H1 (cell line): Measurements from ENCODE around the gene FAF2. TPM values are rescaled to one million over a fixed set of nuclear protein-coding genes. Genes with fewer than 3 reads are reported as not detected.

Experiments used
- CTCF ChIA-PET: fragments of 300-600 bp; sonication (Branson Sonifier 250); formaldehyde crosslinking; loops from one replicate; lab custom pipeline; 2021; ENCODE audit not compliant: partially characterized antibody; lab: Charles Lee
- POLR2A ChIA-PET: fragments of 300-600 bp; sonication (Branson Sonifier 250); formaldehyde crosslinking; loops from one replicate; lab custom pipeline; 2021; ENCODE audit warnings: inconsistent platforms; ENCODE audit not compliant: partially characterized antibody; lab: Charles Lee
- DNase-seq, 2 experiments: peaks; one replicate each; pipeline versions ENCODE4 v3.0.0 to v3.0.0-alpha.2; 2010 to 2022; ENCODE audit warnings: low spot score in 2 of 2, low read depth in 1 of 2, mixed read lengths in 1 of 2
- FAIRE-seq: peaks from 2 replicates; lab custom pipeline; 2011; peaks lifted over from hg19 to GRCh38; lab: Jason Lieb, UNC
- H2AFZ ChIP-seq: 2 replicates; pipeline ENCODE4 v1.8.1; 2012; ENCODE audit warnings: low read length, inconsistent platforms
- H2AK5ac ChIP-seq: 2 replicates; pipeline ENCODE4 v1.6.1; 2013; ENCODE audit warnings: low read depth, low read length
- H2BK120ac ChIP-seq: replicated peaks from 2 replicates; pipeline ENCODE3; 2013; ENCODE audit warnings: low read depth, low read length, inconsistent platforms
- H2BK12ac ChIP-seq: 2 replicates; pipeline ENCODE4 v1.6.1; 2013; ENCODE audit warnings: low read depth, low read length
- H2BK15ac ChIP-seq: 2 replicates; pipeline ENCODE4 v1.6.1; 2013; ENCODE audit warnings: low read length
- H2BK20ac ChIP-seq: 2 replicates; pipeline ENCODE4 v1.6.1; 2013; ENCODE audit warnings: low read length
- H2BK5ac ChIP-seq: 2 replicates; pipeline ENCODE4 v1.6.1; 2013; ENCODE audit warnings: low read depth, low read length
- H3K14ac ChIP-seq: 2 replicates; pipeline ENCODE4 v1.6.1; 2013; ENCODE audit warnings: inconsistent platforms; ENCODE audit not compliant: insufficient read length
- H3K18ac ChIP-seq: 2 replicates; pipeline ENCODE4 v1.6.1; 2013; ENCODE audit warnings: low read length; ENCODE audit errors: extremely low read depth
- H3K23ac ChIP-seq: 2 replicates; pipeline ENCODE4 v1.6.1; 2013; ENCODE audit warnings: inconsistent platforms; ENCODE audit not compliant: insufficient read length
- H3K23me2 ChIP-seq: 2 replicates; pipeline ENCODE4 v1.6.1; 2013; ENCODE audit warnings: low read depth, low read length
- H3K27ac ChIP-seq: 2 replicates; pipeline ENCODE4 v1.6.1; 2011; ENCODE audit warnings: low read depth, low read length, inconsistent platforms
- H3K27me3 ChIP-seq, 4 experiments: replicated peaks in 1 of 4; 1 replicate in 1 of 4; 2 replicates in 3 of 4; pipeline versions ENCODE4 v1.6.1 to v1.8.1; 2011 to 2013; ENCODE audit warnings: low read length in 3 of 4, mild to moderate bottlenecking in 3 of 4, inconsistent platforms in 2 of 4, mixed read lengths in 2 of 4, moderate library complexity in 1 of 4; ENCODE audit not compliant: control insufficient read depth in 3 of 4, insufficient read depth in 3 of 4; ENCODE audit errors: extremely low read depth in 1 of 4
- H3K36me3 ChIP-seq, 4 experiments: 2 replicates each; pipeline versions ENCODE4 v1.6.1 to v1.8.1; 2011 to 2013; ENCODE audit warnings: mild to moderate bottlenecking in 4 of 4, low read length in 3 of 4, moderate library complexity in 2 of 4, control low read depth in 1 of 4, inconsistent platforms in 1 of 4; ENCODE audit not compliant: insufficient read depth in 4 of 4, control insufficient read depth in 2 of 4
- H3K4ac ChIP-seq: replicated peaks from 2 replicates; pipeline ENCODE3; 2013; ENCODE audit warnings: low read length, low read depth, mixed read lengths, inconsistent platforms; ENCODE audit not compliant: insufficient read length
- H3K4me1 ChIP-seq, 4 experiments: replicated peaks in 1 of 4; 1 replicate in 1 of 4; 2 replicates in 3 of 4; pipeline versions ENCODE4 v1.6.1 to v1.8.1; 2011 to 2013; ENCODE audit warnings: low read length in 3 of 4, inconsistent platforms in 2 of 4, mixed read lengths in 1 of 4; ENCODE audit not compliant: insufficient read depth in 4 of 4, control insufficient read depth in 3 of 4
- H3K4me2 ChIP-seq, 2 experiments: 2 replicates each; pipeline versions ENCODE4 v1.6.1 to v1.8.1; 2011 to 2013; ENCODE audit warnings: low read depth in 2 of 2, low read length in 2 of 2, control low read depth in 1 of 2, inconsistent platforms in 1 of 2, mild to moderate bottlenecking in 1 of 2; ENCODE audit not compliant: insufficient read depth in 1 of 2
- H3K4me3 ChIP-seq, 4 experiments: fragments of 200-600, 300-600 bp in 1 of 4; sonication (generic), shearing (Covaris generic), sonication (Bioruptor Twin) in 1 of 4; 2 replicates each; pipeline versions ENCODE4 v1.5.1 to v1.8.1; 2011 to 2016; ENCODE audit warnings: low read length in 4 of 4, low read depth in 3 of 4, control low read depth in 2 of 4, inconsistent platforms in 2 of 4, mild to moderate bottlenecking in 2 of 4, mixed read lengths in 1 of 4, moderate library complexity in 1 of 4; ENCODE audit not compliant: insufficient read depth in 2 of 4; ENCODE audit errors: extremely low read depth in 1 of 4
- H3K56ac ChIP-seq: replicated peaks from 2 replicates; pipeline ENCODE3; 2013; ENCODE audit warnings: low read depth, mild to moderate bottlenecking, mixed read lengths, low read length, inconsistent platforms; ENCODE audit not compliant: insufficient read length
- H3K79me1 ChIP-seq: 2 replicates; pipeline ENCODE4 v1.6.1; 2013; ENCODE audit warnings: low read depth, low read length, control low read depth
- H3K79me2 ChIP-seq, 2 experiments: 2 replicates each; pipeline versions ENCODE4 v1.6.1 to v1.8.1; 2012 to 2013; ENCODE audit warnings: low read length in 2 of 2, mild to moderate bottlenecking in 2 of 2, inconsistent platforms in 1 of 2; ENCODE audit not compliant: insufficient read depth in 2 of 2, control insufficient read depth in 1 of 2
- H3K9ac ChIP-seq, 4 experiments: replicated peaks in 1 of 4; 1 replicate in 1 of 4; 2 replicates in 3 of 4; pipeline versions ENCODE4 v1.6.1 to v1.8.1; 2011 to 2013; ENCODE audit warnings: low read depth in 3 of 4, low read length in 3 of 4, control low read depth in 2 of 4, mild to moderate bottlenecking in 2 of 4, moderate library complexity in 2 of 4, inconsistent platforms in 1 of 4; ENCODE audit errors: extremely low read depth in 1 of 4
- H3K9me3 ChIP-seq, 2 experiments: 2 replicates each; pipeline versions ENCODE4 v1.6.1 to v1.8.1; 2012 to 2013; ENCODE audit warnings: mild to moderate bottlenecking in 2 of 2, moderate library complexity in 2 of 2, control low read depth in 1 of 2, inconsistent platforms in 1 of 2, low read depth in 1 of 2, low read length in 1 of 2, mixed read lengths in 1 of 2; ENCODE audit not compliant: insufficient read depth in 2 of 2
- H4K20me1 ChIP-seq, 2 experiments: replicated peaks in 1 of 2; 2 replicates each; pipeline versions ENCODE3 to v1.8.1; 2011 to 2013; ENCODE audit warnings: inconsistent platforms in 2 of 2, low read length in 2 of 2, mild to moderate bottlenecking in 1 of 2; ENCODE audit not compliant: insufficient read depth in 2 of 2, control insufficient read depth in 1 of 2
- H4K5ac ChIP-seq: 2 replicates; pipeline ENCODE4 v1.6.1; 2013; ENCODE audit warnings: low read length, low read depth, mixed read lengths, inconsistent platforms; ENCODE audit not compliant: insufficient read length
- H4K8ac ChIP-seq: 2 replicates; pipeline ENCODE4 v1.8.0; 2013; ENCODE audit warnings: mild to moderate bottlenecking, moderate library complexity, low read length, inconsistent platforms; ENCODE audit not compliant: insufficient read depth; ENCODE audit errors: extremely low read depth
- H4K91ac ChIP-seq: replicated peaks from 2 replicates; pipeline ENCODE3; 2013; ENCODE audit warnings: low read length, mixed read lengths, inconsistent platforms; ENCODE audit not compliant: insufficient read length
- WGBS, 2 experiments: shearing (Covaris generic) in 1 of 2; methylation state at CpG; one replicate each; pipeline versions ENCODE4 v1.1.6 to v1.1.7; 2013 to 2015; ENCODE audit warnings: low lambda C conversion rate in 2 of 2, mixed read lengths in 2 of 2, inconsistent platforms in 1 of 2, low coverage in 1 of 2, missing lambda C conversion rate in 1 of 2; ENCODE audit not compliant: insufficient replicate concordance in 2 of 2, insufficient coverage in 1 of 2, insufficient read length in 1 of 2; ENCODE audit errors: extremely low coverage in 1 of 2, missing lambda C conversion rate in 1 of 2; 5-methylcytosine and 5-hydroxymethylcytosine counted together
- polyA plus RNA-seq, 7 experiments: library from polyadenylated mRNA; depleted of rRNA in 3 of 7; stranded (reverse) in 5 of 7; unstranded in 2 of 7; fragments of >200 nt in 5 of 7; fragments of 200-250 nt in 2 of 7; gene quantifications; 1 replicate in 5 of 7; 2 replicates in 1 of 7; 4 replicates in 1 of 7; pipeline versions ENCODE4 v1.2.1 to v1.2.3, GENCODE V29; 2011 to 2013; ENCODE audit warnings: missing spikeins in 2 of 7, mixed read lengths in 2 of 7
- total RNA-seq: library from RNA; stranded (reverse); fragmentation: NEBNext Ultra II Directional; extraction: Animal tissue kit (Norgen Biotek cat#: 25700); gene quantifications from 2 replicates; pipeline ENCODE4 v1.2.1, GENCODE V29; 2021

Gene FAF2
- total and polyA plus RNA-seq, 2 of the 8 experiments (the other 6 are each of a cell fraction or from before 2014, with no cell fraction given) = 20.8 to 35.8 TPM

GRCh38 chr5:176463113-176463764 lies 15.1 kb downstream of the FAF2 start:
- H3K14ac ChIP-seq = no peak overlapping the region

More at GRCh38 chr5:176463113-176463764, 15.1 kb downstream of the FAF2 start:
- H3K18ac ChIP-seq = no peak overlapping the region
- H2AK5ac ChIP-seq = no peak overlapping the region
- no peaks in the 10 kb centered on the region for H3K9me3 ChIP-seq
- no peak for DNase-seq
- H3K4me2 ChIP-seq = no peak overlapping the region
- H3K4me1 ChIP-seq = no peaks in the 10 kb centered on the region
- no peak overlapping the region for H2BK12ac ChIP-seq
- CTCF ChIA-PET = interaction anchor here (0.7 to 0.9 kb wide), 2 partner anchors 15 to 21 kb away, joined by 3 to 9 read pairs; partner anchors contain the start of gene FAF2
- H2BK5ac ChIP-seq = no peak overlapping the region
- no peak overlapping the region for H3K27ac ChIP-seq
- H4K20me1 ChIP-seq = peaks cover 0 to 2% of the 10 kb centered on the region in 2 experiments
- no peak overlapping the region for H4K91ac ChIP-seq
- no peak overlapping the region for H2BK120ac ChIP-seq
- WGBS, 2 experiments = 92% methylated on average over 7 of the region's 7 CpGs; no CpG with 5 or more reads in 1 of the 2 experiments
- no peak overlapping the region for H3K56ac ChIP-seq
- H3K9ac ChIP-seq = no peak overlapping the region
- POLR2A ChIA-PET = interaction anchor here (0.7 to 2.4 kb wide), 2 partner anchors 74 to 185 kb away, joined by 3 to 6 read pairs; partner anchors contain the start of gene RNF44
- no peak overlapping the region for H2BK20ac ChIP-seq
- H3K4ac ChIP-seq = no peak overlapping the region
- no peaks in the 10 kb centered on the region; the same call in 1 of the 2 replicates for H3K23me2 ChIP-seq
- no peak overlapping the region for H4K5ac ChIP-seq
- H3K4me3 ChIP-seq = no peak overlapping the region
- peaks cover 7 to 63% of the 10 kb centered on the region in 2 experiments for H3K79me2 ChIP-seq
- H3K27me3 ChIP-seq = no peaks in the 10 kb centered on the region
- no peak for FAIRE-seq
- no peak overlapping the region for H2AFZ ChIP-seq
- H2BK15ac ChIP-seq = no peak overlapping the region
- H3K79me1 ChIP-seq = peaks cover 3% of the 10 kb centered on the region
- H3K36me3 ChIP-seq = peaks cover 0 to 7% (median 0%) of the 10 kb centered on the region in 4 experiments; a peak in 1 of 8 replicates
- no peak overlapping the region for H4K8ac ChIP-seq
- H3K23ac ChIP-seq = no peak overlapping the region
